ENCODE data around the gene RNF39. TPM values are rescaled to one million over a fixed set of nuclear protein-coding genes. Genes with fewer than 3 reads are reported as not detected.

Gene RNF39
- total RNA-seq, 1 experiment from 2014 or later, result not detected

- no peak for DNase-seq (ENCODE audit: low spot score)
- H3K27me3 ChIP-seq (replicated peaks; ENCODE audit: insufficient read depth, low read depth, low read length, poor library complexity), result peaks cover 37% of the 10 kb centered on the region
- ChIA-PET POLR2A (ENCODE audit: low non-redundant PET) (no interaction called here), CTCF (interaction anchor here (0.7 to 2.6 kb wide), 10 partner anchors 8 to 244 kb away, joined by 3 to 47 read pairs (median 4); partner anchors contain the start of genes PPP1R11 and TRIM39)
- H3K4me3 ChIP-seq (ENCODE audit: low read depth, low read length, poor library complexity, severe bottlenecking), result peak overlapping the region; percentile 48
- BruUV-seq (replicated peaks), result no TSS peak
- no peaks in the 10 kb centered on the region for H3K36me3 ChIP-seq (ENCODE audit: insufficient read depth, low read length, poor library complexity, severe bottlenecking)
- no peak overlapping the region for H3K27ac ChIP-seq (ENCODE audit: low read depth, low read length, poor library complexity, severe bottlenecking)
- H3K9me3 ChIP-seq (ENCODE audit: low read depth, low read length, poor library complexity, severe bottlenecking), result no peaks in the 10 kb centered on the region
- TF ChIP-seq CTCF (conservative IDR thresholded peaks at IDR 0.05; ENCODE audit: low read depth, low read length), result no peak
- no peak for TF ChIP-seq EZH2 (IDR thresholded peaks at IDR 0.05; ENCODE audit: borderline replicate concordance, low read depth, low read length, poor library complexity, severe bottlenecking)
- H3K4me1 ChIP-seq (ENCODE audit: insufficient read depth, low read length, poor library complexity, severe bottlenecking), result peaks cover 18% of the 10 kb centered on the region
- intact Hi-C loops (cut with micrococcal nuclease; ENCODE audit: unreplicated experiment), result loop anchor here (1.0 to 10.0 kb wide), 4 partner anchors 27 to 291 kb away; partner anchors contain the start of gene PPP1R11
Observed at GRCh38 chr6:30103872-30104179, 28.3 kb upstream of the RNF39 start.

- H3K27ac ChIP-seq (ENCODE audit: low read depth, low read length, poor library complexity, severe bottlenecking), result no peak overlapping the region
- peak; percentile 95 for DNase-seq (ENCODE audit: low spot score)
- ChIA-PET CTCF (interaction anchor here (0.7 to 2.6 kb wide), 10 partner anchors 9 to 244 kb away, joined by 3 to 47 read pairs (median 4); partner anchors contain the start of genes PPP1R11 and TRIM39), POLR2A (ENCODE audit: low non-redundant PET) (interaction anchor here (0.7 kb wide), 1 partner anchor 264 kb away, joined by 3 read pairs; no protein-coding TSS in a partner anchor)
- H3K27me3 ChIP-seq (replicated peaks; ENCODE audit: insufficient read depth, low read depth, low read length, poor library complexity), result peaks cover 43% of the 10 kb centered on the region
- H3K9me3 ChIP-seq (ENCODE audit: low read depth, low read length, poor library complexity, severe bottlenecking), result no peaks in the 10 kb centered on the region
- no peaks in the 10 kb centered on the region for H3K36me3 ChIP-seq (ENCODE audit: insufficient read depth, low read length, poor library complexity, severe bottlenecking)
- no peak for TF ChIP-seq EZH2 (IDR thresholded peaks at IDR 0.05; ENCODE audit: borderline replicate concordance, low read depth, low read length, poor library complexity, severe bottlenecking)
- peak; percentile 94 for TF ChIP-seq CTCF (conservative IDR thresholded peaks at IDR 0.05; ENCODE audit: low read depth, low read length)
- intact Hi-C loops (cut with micrococcal nuclease; ENCODE audit: unreplicated experiment), result loop anchor here (1.0 to 10.0 kb wide), 4 partner anchors 28 to 292 kb away; partner anchors contain the start of gene PPP1R11
- H3K4me1 ChIP-seq (ENCODE audit: insufficient read depth, low read length, poor library complexity, severe bottlenecking), result peaks cover 18% of the 10 kb centered on the region
- no TSS peak for BruUV-seq (replicated peaks)
- peak overlapping the region; percentile 48 for H3K4me3 ChIP-seq (ENCODE audit: low read depth, low read length, poor library complexity, severe bottlenecking)
Observed at GRCh38 chr6:30102970-30103871, 27.7 kb upstream of the RNF39 start.

GRCh38 chr6:30102414-30102969 lies 26.9 kb upstream of the RNF39 start:
- TF ChIP-seq EZH2 (IDR thresholded peaks at IDR 0.05; ENCODE audit: borderline replicate concordance, low read depth, low read length, poor library complexity, severe bottlenecking) (no peak), CTCF (conservative IDR thresholded peaks at IDR 0.05; ENCODE audit: low read depth, low read length) (no peak)
- Histone ChIP-seq H3K4me3 (ENCODE audit: low read depth, low read length, poor library complexity, severe bottlenecking) (peak overlapping the region; percentile 48), H3K27ac (ENCODE audit: low read depth, low read length, poor library complexity, severe bottlenecking) (peak overlapping the region; percentile 29), H3K36me3 (ENCODE audit: insufficient read depth, low read length, poor library complexity, severe bottlenecking) (no peaks in the 10 kb centered on the region), H3K27me3 (replicated peaks; ENCODE audit: insufficient read depth, low read depth, low read length, poor library complexity) (peaks cover 44% of the 10 kb centered on the region), H3K4me1 (ENCODE audit: insufficient read depth, low read length, poor library complexity, severe bottlenecking) (peaks cover 18% of the 10 kb centered on the region), H3K9me3 (ENCODE audit: low read depth, low read length, poor library complexity, severe bottlenecking) (no peaks in the 10 kb centered on the region)
- ChIA-PET POLR2A (ENCODE audit: low non-redundant PET) (interaction anchor here (0.7 kb wide), 1 partner anchor 264 kb away, joined by 3 read pairs; no protein-coding TSS in a partner anchor), CTCF (interaction anchor here (1.0 to 2.6 kb wide), 4 partner anchors 11 to 43 kb away, joined by 3 to 47 read pairs (median 6); no protein-coding TSS in a partner anchor)
- BruUV-seq (replicated peaks), result no TSS peak
- DNase-seq (ENCODE audit: low spot score), result peak; percentile 74
- intact Hi-C loops (cut with micrococcal nuclease; ENCODE audit: unreplicated experiment), result loop anchor here (5.0 to 10.0 kb wide), 2 partner anchors 35 to 292 kb away; partner anchors contain the start of gene PPP1R11
